GM12864 (cell line): Measurements from ENCODE around the gene KCNAB1.

Experiments used
- DNase-seq: peaks from one replicate; pipeline ENCODE4 v3.0.0-alpha.2; 2011; ENCODE audit warnings: low read depth
- H3K4me3 ChIP-seq: 2 replicates; pipeline ENCODE4 v1.5.1; 2011; ENCODE audit warnings: mild to moderate bottlenecking, low read depth, low read length, control low read depth
- TF ChIP-seq, protein P1 (sequence below): IDR thresholded peaks from 2 replicates; pipeline ENCODE4 v1.5.1; 2011; ENCODE audit warnings: low read depth, mild to moderate bottlenecking, moderate library complexity, low read length, control low read depth, inconsistent platforms; ENCODE audit errors: missing control alignments

Gene KCNAB1

GRCh38 chr3:156583469-156583868, 463.1 kb downstream of the KCNAB1 start:
- no peak overlapping the region for H3K4me3 ChIP-seq
- TF ChIP-seq, protein P1, sequence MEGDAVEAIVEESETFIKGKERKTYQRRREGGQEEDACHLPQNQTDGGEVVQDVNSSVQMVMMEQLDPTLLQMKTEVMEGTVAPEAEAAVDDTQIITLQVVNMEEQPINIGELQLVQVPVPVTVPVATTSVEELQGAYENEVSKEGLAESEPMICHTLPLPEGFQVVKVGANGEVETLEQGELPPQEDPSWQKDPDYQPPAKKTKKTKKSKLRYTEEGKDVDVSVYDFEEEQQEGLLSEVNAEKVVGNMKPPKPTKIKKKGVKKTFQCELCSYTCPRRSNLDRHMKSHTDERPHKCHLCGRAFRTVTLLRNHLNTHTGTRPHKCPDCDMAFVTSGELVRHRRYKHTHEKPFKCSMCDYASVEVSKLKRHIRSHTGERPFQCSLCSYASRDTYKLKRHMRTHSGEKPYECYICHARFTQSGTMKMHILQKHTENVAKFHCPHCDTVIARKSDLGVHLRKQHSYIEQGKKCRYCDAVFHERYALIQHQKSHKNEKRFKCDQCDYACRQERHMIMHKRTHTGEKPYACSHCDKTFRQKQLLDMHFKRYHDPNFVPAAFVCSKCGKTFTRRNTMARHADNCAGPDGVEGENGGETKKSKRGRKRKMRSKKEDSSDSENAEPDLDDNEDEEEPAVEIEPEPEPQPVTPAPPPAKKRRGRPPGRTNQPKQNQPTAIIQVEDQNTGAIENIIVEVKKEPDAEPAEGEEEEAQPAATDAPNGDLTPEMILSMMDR: no peak
- no peak for DNase-seq

DNA sequence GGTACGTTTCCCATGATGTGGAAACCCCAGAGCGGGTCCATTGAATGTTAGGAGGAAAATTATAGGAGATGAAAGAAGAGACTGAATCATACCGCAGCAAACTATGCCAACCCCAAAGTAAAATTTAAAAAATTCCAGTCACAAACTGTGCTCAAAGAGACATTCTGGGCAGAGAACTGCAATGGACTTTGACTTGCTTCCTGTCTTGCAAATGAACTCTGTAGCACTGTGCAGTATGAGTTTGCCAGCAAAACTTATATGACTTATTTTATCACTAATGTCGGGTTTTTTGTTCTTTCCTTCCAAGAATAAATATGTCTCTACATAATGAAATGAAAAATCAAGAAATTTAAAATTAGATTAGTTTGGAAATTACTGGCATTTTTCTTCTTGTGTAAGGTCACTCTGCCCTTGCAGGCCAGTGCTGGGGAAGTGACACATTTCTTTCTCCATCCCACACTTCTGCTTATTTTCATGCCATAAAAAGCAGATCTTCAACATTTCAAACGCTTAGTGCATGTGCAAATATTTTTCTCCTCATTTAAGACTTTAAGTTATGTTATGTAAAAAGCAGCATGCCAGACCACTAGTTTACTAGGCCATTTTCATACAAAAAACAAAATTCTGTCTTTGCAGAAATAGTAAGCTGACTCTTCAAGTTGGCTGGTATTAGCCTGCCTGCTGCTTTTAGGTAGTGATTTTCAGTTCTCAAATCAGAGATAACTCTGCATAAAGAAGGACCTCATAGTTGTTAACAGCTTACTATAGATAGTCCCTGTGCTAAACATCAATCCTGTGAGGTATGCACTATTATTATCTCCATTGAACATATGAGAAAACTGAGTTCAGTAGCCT, 466.8 kb downstream of the KCNAB1 start:
- no peak for DNase-seq
- no peak overlapping the region for H3K4me3 ChIP-seq
- TF ChIP-seq, protein P1: no peak

GRCh38 chr3:156587760-156588069, 467.3 kb downstream of the KCNAB1 start:
- no peak for DNase-seq
- H3K4me3 ChIP-seq: no peak overlapping the region
- TF ChIP-seq, protein P1: no peak
